Measurements from ENCODE around the gene SLC25A24. TPM values are rescaled to one million over a fixed set of nuclear protein-coding genes. Genes with fewer than 3 reads are reported as not detected.

The SLC25A24 gene
- total and polyA plus RNA-seq, 9 of the 15 experiments (the other 6 are each of a cell fraction or from before 2014, with no cell fraction given): 6.9 to 34.9 (median 25.4) TPM

GRCh38 chr1:108113496-108113895 lies 86.6 kb downstream of the SLC25A24 start (continued):
- TF ChIP-seq, protein P1, sequence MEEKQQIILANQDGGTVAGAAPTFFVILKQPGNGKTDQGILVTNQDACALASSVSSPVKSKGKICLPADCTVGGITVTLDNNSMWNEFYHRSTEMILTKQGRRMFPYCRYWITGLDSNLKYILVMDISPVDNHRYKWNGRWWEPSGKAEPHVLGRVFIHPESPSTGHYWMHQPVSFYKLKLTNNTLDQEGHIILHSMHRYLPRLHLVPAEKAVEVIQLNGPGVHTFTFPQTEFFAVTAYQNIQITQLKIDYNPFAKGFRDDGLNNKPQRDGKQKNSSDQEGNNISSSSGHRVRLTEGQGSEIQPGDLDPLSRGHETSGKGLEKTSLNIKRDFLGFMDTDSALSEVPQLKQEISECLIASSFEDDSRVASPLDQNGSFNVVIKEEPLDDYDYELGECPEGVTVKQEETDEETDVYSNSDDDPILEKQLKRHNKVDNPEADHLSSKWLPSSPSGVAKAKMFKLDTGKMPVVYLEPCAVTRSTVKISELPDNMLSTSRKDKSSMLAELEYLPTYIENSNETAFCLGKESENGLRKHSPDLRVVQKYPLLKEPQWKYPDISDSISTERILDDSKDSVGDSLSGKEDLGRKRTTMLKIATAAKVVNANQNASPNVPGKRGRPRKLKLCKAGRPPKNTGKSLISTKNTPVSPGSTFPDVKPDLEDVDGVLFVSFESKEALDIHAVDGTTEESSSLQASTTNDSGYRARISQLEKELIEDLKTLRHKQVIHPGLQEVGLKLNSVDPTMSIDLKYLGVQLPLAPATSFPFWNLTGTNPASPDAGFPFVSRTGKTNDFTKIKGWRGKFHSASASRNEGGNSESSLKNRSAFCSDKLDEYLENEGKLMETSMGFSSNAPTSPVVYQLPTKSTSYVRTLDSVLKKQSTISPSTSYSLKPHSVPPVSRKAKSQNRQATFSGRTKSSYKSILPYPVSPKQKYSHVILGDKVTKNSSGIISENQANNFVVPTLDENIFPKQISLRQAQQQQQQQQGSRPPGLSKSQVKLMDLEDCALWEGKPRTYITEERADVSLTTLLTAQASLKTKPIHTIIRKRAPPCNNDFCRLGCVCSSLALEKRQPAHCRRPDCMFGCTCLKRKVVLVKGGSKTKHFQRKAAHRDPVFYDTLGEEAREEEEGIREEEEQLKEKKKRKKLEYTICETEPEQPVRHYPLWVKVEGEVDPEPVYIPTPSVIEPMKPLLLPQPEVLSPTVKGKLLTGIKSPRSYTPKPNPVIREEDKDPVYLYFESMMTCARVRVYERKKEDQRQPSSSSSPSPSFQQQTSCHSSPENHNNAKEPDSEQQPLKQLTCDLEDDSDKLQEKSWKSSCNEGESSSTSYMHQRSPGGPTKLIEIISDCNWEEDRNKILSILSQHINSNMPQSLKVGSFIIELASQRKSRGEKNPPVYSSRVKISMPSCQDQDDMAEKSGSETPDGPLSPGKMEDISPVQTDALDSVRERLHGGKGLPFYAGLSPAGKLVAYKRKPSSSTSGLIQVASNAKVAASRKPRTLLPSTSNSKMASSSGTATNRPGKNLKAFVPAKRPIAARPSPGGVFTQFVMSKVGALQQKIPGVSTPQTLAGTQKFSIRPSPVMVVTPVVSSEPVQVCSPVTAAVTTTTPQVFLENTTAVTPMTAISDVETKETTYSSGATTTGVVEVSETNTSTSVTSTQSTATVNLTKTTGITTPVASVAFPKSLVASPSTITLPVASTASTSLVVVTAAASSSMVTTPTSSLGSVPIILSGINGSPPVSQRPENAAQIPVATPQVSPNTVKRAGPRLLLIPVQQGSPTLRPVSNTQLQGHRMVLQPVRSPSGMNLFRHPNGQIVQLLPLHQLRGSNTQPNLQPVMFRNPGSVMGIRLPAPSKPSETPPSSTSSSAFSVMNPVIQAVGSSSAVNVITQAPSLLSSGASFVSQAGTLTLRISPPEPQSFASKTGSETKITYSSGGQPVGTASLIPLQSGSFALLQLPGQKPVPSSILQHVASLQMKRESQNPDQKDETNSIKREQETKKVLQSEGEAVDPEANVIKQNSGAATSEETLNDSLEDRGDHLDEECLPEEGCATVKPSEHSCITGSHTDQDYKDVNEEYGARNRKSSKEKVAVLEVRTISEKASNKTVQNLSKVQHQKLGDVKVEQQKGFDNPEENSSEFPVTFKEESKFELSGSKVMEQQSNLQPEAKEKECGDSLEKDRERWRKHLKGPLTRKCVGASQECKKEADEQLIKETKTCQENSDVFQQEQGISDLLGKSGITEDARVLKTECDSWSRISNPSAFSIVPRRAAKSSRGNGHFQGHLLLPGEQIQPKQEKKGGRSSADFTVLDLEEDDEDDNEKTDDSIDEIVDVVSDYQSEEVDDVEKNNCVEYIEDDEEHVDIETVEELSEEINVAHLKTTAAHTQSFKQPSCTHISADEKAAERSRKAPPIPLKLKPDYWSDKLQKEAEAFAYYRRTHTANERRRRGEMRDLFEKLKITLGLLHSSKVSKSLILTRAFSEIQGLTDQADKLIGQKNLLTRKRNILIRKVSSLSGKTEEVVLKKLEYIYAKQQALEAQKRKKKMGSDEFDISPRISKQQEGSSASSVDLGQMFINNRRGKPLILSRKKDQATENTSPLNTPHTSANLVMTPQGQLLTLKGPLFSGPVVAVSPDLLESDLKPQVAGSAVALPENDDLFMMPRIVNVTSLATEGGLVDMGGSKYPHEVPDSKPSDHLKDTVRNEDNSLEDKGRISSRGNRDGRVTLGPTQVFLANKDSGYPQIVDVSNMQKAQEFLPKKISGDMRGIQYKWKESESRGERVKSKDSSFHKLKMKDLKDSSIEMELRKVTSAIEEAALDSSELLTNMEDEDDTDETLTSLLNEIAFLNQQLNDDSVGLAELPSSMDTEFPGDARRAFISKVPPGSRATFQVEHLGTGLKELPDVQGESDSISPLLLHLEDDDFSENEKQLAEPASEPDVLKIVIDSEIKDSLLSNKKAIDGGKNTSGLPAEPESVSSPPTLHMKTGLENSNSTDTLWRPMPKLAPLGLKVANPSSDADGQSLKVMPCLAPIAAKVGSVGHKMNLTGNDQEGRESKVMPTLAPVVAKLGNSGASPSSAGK (IDR thresholded peaks at IDR 0.05): no peak
- no peak for TF ChIP-seq ZNF507 (tag; conservative IDR thresholded peaks at IDR 0.05)
- TF ChIP-seq HSF4 (CRISPR knock-in tag; IDR thresholded peaks at IDR 0.05; ENCODE audit: borderline replicate concordance): no peak
- no peak for TF ChIP-seq RBM17 (IDR thresholded peaks at IDR 0.05; ENCODE audit: borderline replicate concordance, low read depth, low read length)
- no peak for TF ChIP-seq RREB1 (CRISPR knock-in tag; IDR thresholded peaks at IDR 0.05)
- TF ChIP-seq ZNF408 (CRISPR knock-in tag; IDR thresholded peaks at IDR 0.05; ENCODE audit: low read depth): no peak
- no peak for TF ChIP-seq ZNF785 (CRISPR knock-in tag; IDR thresholded peaks at IDR 0.05)

All from K562 (cell line).